Measurements from ENCODE around the gene MTURN. TPM values are rescaled to one million over a fixed set of nuclear protein-coding genes. Genes with fewer than 3 reads are reported as not detected.

The MTURN gene
- total and polyA plus RNA-seq, 2 donors (not counting 1 experiment from before 2014, with no cell fraction given): 4.5 to 13.9 TPM

GRCh38 chr7:30136743-30137485 lies 2.1 kb downstream of the MTURN start:
- intact Hi-C loops (cut with micrococcal nuclease): loop anchor here (5.0 to 10.0 kb wide), 4 partner anchors 40 to 458 kb away; partner anchors contain the start of genes GARS1 and GGCT
- no peaks in the 10 kb centered on the region for H3K36me3 ChIP-seq (replicated peaks in 1 of 2; ENCODE audit: control extremely low read depth in 1 of 2, control insufficient read depth in 1 of 2, extremely low read depth in 1 of 2, insufficient read depth in 2 of 2, low read length in 1 of 2)
- Mint-ChIP-seq H3K27me3 (peaks cover 5% of the 10 kb centered on the region), H3K9me3 (ENCODE audit: insufficient read depth) (no peaks in the 10 kb centered on the region), H3K4me1 (peaks cover 18% of the 10 kb centered on the region), H3K27ac (peak overlapping the region; percentile 54), H3K4me3 (peak overlapping the region; percentile 98)
- H3K4me1 ChIP-seq (ENCODE audit: control insufficient read depth in 2 of 2, insufficient read depth in 2 of 2, low read length in 2 of 2): peaks cover 0 to 18% of the 10 kb centered on the region in 2 donors
- peak overlapping the region; percentile 94 for H3K4me2 ChIP-seq (replicated peaks; ENCODE audit: low read depth, low read length, poor library complexity, severe bottlenecking)
- no peaks in the 10 kb centered on the region for H3K9me3 ChIP-seq (ENCODE audit: control extremely low read depth in 1 of 3, control insufficient read depth in 2 of 3, insufficient read depth in 1 of 3, low read length in 2 of 3)
- no peaks in the 10 kb centered on the region for H4K20me1 ChIP-seq (ENCODE audit: control insufficient read depth, insufficient read depth, low read length, poor library complexity, severe bottlenecking)
- no peak for DNase-seq
- H3K27ac ChIP-seq (ENCODE audit: low read length in 2 of 2): no peak overlapping the region
- TF ChIP-seq EZH2 (IDR thresholded peaks at IDR 0.05; ENCODE audit: borderline replicate concordance, insufficient read depth, low read depth, low read length, poor library complexity, severe bottlenecking): no peak
- TF ChIP-seq CTCF (IDR thresholded peaks at IDR 0.05): no peak
- peak overlapping the region; percentile 69 for H2AFZ ChIP-seq (ENCODE audit: insufficient read depth, low read depth, low read length, poor library complexity, severe bottlenecking)
- no peak overlapping the region for H3K9ac ChIP-seq (ENCODE audit: low read length)
- CTCF ChIA-PET: no interaction called here
- no peaks in the 10 kb centered on the region for H3K79me2 ChIP-seq (ENCODE audit: control insufficient read depth, insufficient read depth, low read length)
- 89% methylated on average over 4 of the region's 7 CpGs for WGBS (ENCODE audit: insufficient coverage)
- peaks cover 0 to 3% (median 1%) of the 10 kb centered on the region in 4 experiments for H3K27me3 ChIP-seq (replicated peaks in 1 of 4; ENCODE audit: control extremely low read depth in 1 of 4, control insufficient read depth in 3 of 4, insufficient read depth in 4 of 4, low read length in 3 of 4)
- POLR2A ChIA-PET: no interaction called here
- H3K4me3 ChIP-seq (ENCODE audit: control extremely low read depth in 1 of 5, extremely low read depth in 1 of 5, insufficient read depth in 1 of 5, low read depth in 2 of 5, low read length in 4 of 5): no peak overlapping the region
- no peak for ATAC-seq (ENCODE audit: low read depth)

GRCh38 chr7:30139836-30140384 lies 5.1 kb downstream of the MTURN start:
- peaks cover 0 to 3% (median 1%) of the 10 kb centered on the region in 4 experiments for H3K27me3 ChIP-seq (replicated peaks in 1 of 4; ENCODE audit: control extremely low read depth in 1 of 4, control insufficient read depth in 3 of 4, insufficient read depth in 4 of 4, low read length in 3 of 4)
- H3K4me2 ChIP-seq (replicated peaks; ENCODE audit: low read depth, low read length, poor library complexity, severe bottlenecking): no peak overlapping the region
- no peak overlapping the region for H3K9ac ChIP-seq (ENCODE audit: low read length)
- H3K36me3 ChIP-seq (replicated peaks in 1 of 2; ENCODE audit: control extremely low read depth in 1 of 2, control insufficient read depth in 1 of 2, extremely low read depth in 1 of 2, insufficient read depth in 2 of 2, low read length in 1 of 2): no peaks in the 10 kb centered on the region
- H3K4me1 Mint-ChIP-seq: peaks cover 11% of the 10 kb centered on the region
- H3K27ac ChIP-seq (ENCODE audit: low read length in 2 of 2): no peak overlapping the region
- H4K20me1 ChIP-seq (ENCODE audit: control insufficient read depth, insufficient read depth, low read length, poor library complexity, severe bottlenecking): no peaks in the 10 kb centered on the region
- H3K27me3 Mint-ChIP-seq: no peaks in the 10 kb centered on the region
- ATAC-seq (ENCODE audit: low read depth): no peak
- H3K9me3 Mint-ChIP-seq (ENCODE audit: insufficient read depth): no peaks in the 10 kb centered on the region
- H3K9me3 ChIP-seq (ENCODE audit: control extremely low read depth in 1 of 3, control insufficient read depth in 2 of 3, insufficient read depth in 1 of 3, low read length in 2 of 3): no peaks in the 10 kb centered on the region
- intact Hi-C loops (cut with micrococcal nuclease): loop anchor here (5.0 to 10.0 kb wide), 4 partner anchors 37 to 455 kb away; partner anchors contain the start of genes GARS1 and GGCT
- H3K4me3 Mint-ChIP-seq: no peak overlapping the region
- CTCF ChIA-PET: no interaction called here
- 100% methylated on average over 2 of the region's 4 CpGs for WGBS (ENCODE audit: insufficient coverage)
- POLR2A ChIA-PET: no interaction called here
- DNase-seq: no peak
- H3K4me3 ChIP-seq (ENCODE audit: control extremely low read depth in 1 of 5, extremely low read depth in 1 of 5, insufficient read depth in 1 of 5, low read depth in 2 of 5, low read length in 4 of 5): no peak overlapping the region
- no peak overlapping the region for H2AFZ ChIP-seq (ENCODE audit: insufficient read depth, low read depth, low read length, poor library complexity, severe bottlenecking)
- no peak overlapping the region for H3K27ac Mint-ChIP-seq
- peaks cover 0 to 11% of the 10 kb centered on the region in 2 donors for H3K4me1 ChIP-seq (ENCODE audit: control insufficient read depth in 2 of 2, insufficient read depth in 2 of 2, low read length in 2 of 2)
- TF ChIP-seq CTCF (IDR thresholded peaks at IDR 0.05) (no peak), EZH2 (IDR thresholded peaks at IDR 0.05; ENCODE audit: borderline replicate concordance, insufficient read depth, low read depth, low read length, poor library complexity, severe bottlenecking) (no peak)
- no peaks in the 10 kb centered on the region for H3K79me2 ChIP-seq (ENCODE audit: control insufficient read depth, insufficient read depth, low read length)

Data from B cell (primary cell).